ENCODE data around the gene TMEM8B. TPM values are rescaled to one million over a fixed set of nuclear protein-coding genes. Genes with fewer than 3 reads are reported as not detected.

The TMEM8B gene
- polyA plus RNA-seq, 3 donors = 2.6 to 11.6 (median 3.8) TPM

GRCh38 chr9:35914301-35914807 is 85.3 kb downstream of the TMEM8B start:
- Mint-ChIP-seq H3K27ac (no peak overlapping the region), H3K9me3 (no peaks in the 10 kb centered on the region), H3K4me1 (peaks cover 10% of the 10 kb centered on the region), H3K4me3 (no peak overlapping the region), H3K27me3 (ENCODE audit: low read depth in 3 of 3) (peaks cover 0 to 2% (median 0%) of the 10 kb centered on the region in 3 donors), H3K36me3 (no peaks in the 10 kb centered on the region)
- Histone ChIP-seq H3K4me3 (replicated peaks in 1 of 3; ENCODE audit: low read depth in 2 of 3, low read length in 3 of 3) (no peak overlapping the region), H3K36me3 (replicated peaks in 1 of 2; ENCODE audit: control insufficient read depth in 1 of 2, insufficient read depth in 2 of 2, low read length in 2 of 2) (no peaks in the 10 kb centered on the region), H3K79me2 (ENCODE audit: insufficient read depth, low read length) (no peaks in the 10 kb centered on the region), H3K9me3 (replicated peaks in 1 of 2; ENCODE audit: control insufficient read depth in 1 of 2, insufficient read depth in 1 of 2, low read length in 2 of 2) (no peaks in the 10 kb centered on the region), H3K27me3 (ENCODE audit: control insufficient read depth in 2 of 2, insufficient read depth in 2 of 2, low read length in 2 of 2) (no peaks in the 10 kb centered on the region), H3K9ac (ENCODE audit: insufficient read depth, low read length, poor library complexity, severe bottlenecking) (no peak overlapping the region), H3K4me2 (replicated peaks; ENCODE audit: extremely low read depth, low read length, poor library complexity, severe bottlenecking) (no peak overlapping the region), H3K4me1 (ENCODE audit: control insufficient read depth in 1 of 2, insufficient read depth in 2 of 2, low read length in 2 of 2) (peaks cover 8 to 10% of the 10 kb centered on the region in 2 donors), H2AFZ (ENCODE audit: insufficient read depth, low read depth, low read length, poor library complexity, severe bottlenecking) (no peak overlapping the region), H3K27ac (ENCODE audit: low read depth in 1 of 2, low read length in 2 of 2) (no peak overlapping the region), H4K20me1 (ENCODE audit: insufficient read depth, low read length) (no peaks in the 10 kb centered on the region)
- no peak for DNase-seq
- WGBS (ENCODE audit: insufficient coverage) = 47% methylated on average over 5 of the region's 9 CpGs
- intact Hi-C loops (cut with micrococcal nuclease) = loop anchor here in 1 of 2 donors (10.0 kb wide), 1 partner anchor 60 kb away; no protein-coding TSS in a partner anchor
- TF ChIP-seq, protein P1, sequence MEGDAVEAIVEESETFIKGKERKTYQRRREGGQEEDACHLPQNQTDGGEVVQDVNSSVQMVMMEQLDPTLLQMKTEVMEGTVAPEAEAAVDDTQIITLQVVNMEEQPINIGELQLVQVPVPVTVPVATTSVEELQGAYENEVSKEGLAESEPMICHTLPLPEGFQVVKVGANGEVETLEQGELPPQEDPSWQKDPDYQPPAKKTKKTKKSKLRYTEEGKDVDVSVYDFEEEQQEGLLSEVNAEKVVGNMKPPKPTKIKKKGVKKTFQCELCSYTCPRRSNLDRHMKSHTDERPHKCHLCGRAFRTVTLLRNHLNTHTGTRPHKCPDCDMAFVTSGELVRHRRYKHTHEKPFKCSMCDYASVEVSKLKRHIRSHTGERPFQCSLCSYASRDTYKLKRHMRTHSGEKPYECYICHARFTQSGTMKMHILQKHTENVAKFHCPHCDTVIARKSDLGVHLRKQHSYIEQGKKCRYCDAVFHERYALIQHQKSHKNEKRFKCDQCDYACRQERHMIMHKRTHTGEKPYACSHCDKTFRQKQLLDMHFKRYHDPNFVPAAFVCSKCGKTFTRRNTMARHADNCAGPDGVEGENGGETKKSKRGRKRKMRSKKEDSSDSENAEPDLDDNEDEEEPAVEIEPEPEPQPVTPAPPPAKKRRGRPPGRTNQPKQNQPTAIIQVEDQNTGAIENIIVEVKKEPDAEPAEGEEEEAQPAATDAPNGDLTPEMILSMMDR (IDR thresholded peaks at IDR 0.05) = no peak

Small RNA genes lying within 50 kb of the gene (small RNA-seq; reads per million reads assigned to genes)
- gene HINT2 (ENCODE audit: insufficient read length, low read depth) = not detected

Other genes with a start within 250 kb of the TMEM8B start
- gene TESK1, start 224.0 kb upstream of the TMEM8B start, polyA plus RNA-seq = 10 to 100 TPM in 1 of 3 donors, 1 to 10 TPM in 2; 2.9 to 38.3 (median 2.9) TPM
- 1 to 10 TPM; 1.6 to 6.8 (median 1.8) TPM for gene CD72, start 210.8 kb upstream of the TMEM8B start, polyA plus RNA-seq
- gene SIT1, start 178.3 kb upstream of the TMEM8B start, polyA plus RNA-seq = under 1 TPM in 2 of 3 donors, not detected in 1; 0.27 to 0.36 TPM
- gene RMRP, start 171.2 kb upstream of the TMEM8B start, polyA plus RNA-seq = 10 to 100 TPM in 1 of 3 donors, not detected in 2; 13.3 TPM
- 10 to 100 TPM; 17.2 to 32.6 (median 23.2) TPM for gene CCDC107, start 170.9 kb upstream of the TMEM8B start, polyA plus RNA-seq
- gene ARHGEF39, start 164.0 kb upstream of the TMEM8B start, polyA plus RNA-seq = under 1 TPM; 0.13 to 0.53 (median 0.42) TPM
- gene CA9, start 155.3 kb upstream of the TMEM8B start, polyA plus RNA-seq = not detected
- gene TPM2, start 139.3 kb upstream of the TMEM8B start, polyA plus RNA-seq = 1 to 10 TPM in 1 of 3 donors, not detected in 2; 7.7 TPM
- 100 to 1,000 TPM in 1 of 3 donors, 10 to 100 TPM in 2; 46.6 to 251 (median 93.0) TPM for gene TLN1, start 97.0 kb upstream of the TMEM8B start, polyA plus RNA-seq
- gene CREB3, start 96.6 kb upstream of the TMEM8B start, polyA plus RNA-seq = 10 to 100 TPM; 17.4 to 38.7 (median 32.2) TPM
- 100 to 1,000 TPM in 1 of 3 donors, 10 to 100 TPM in 2; 18.1 to 130 (median 26.4) TPM for gene GBA2, start 80.0 kb upstream of the TMEM8B start, polyA plus RNA-seq
- 1 to 10 TPM; 2.3 to 9.0 (median 3.3) TPM for gene RGP1, start 79.9 kb upstream of the TMEM8B start, polyA plus RNA-seq
- gene MSMP, start 75.0 kb upstream of the TMEM8B start, polyA plus RNA-seq = not detected
- under 1 TPM in 1 of 3 donors, not detected in 2; 0.48 TPM for gene NPR2, start 37.6 kb upstream of the TMEM8B start, polyA plus RNA-seq
- gene SPAG8, start 17.0 kb upstream of the TMEM8B start, polyA plus RNA-seq = 1 to 10 TPM in 1 of 3 donors, under 1 TPM in 2; 0.52 to 2.9 (median 0.68) TPM
- 10 to 100 TPM; 19.9 to 64.5 (median 59.1) TPM for gene HINT2, start 14.2 kb upstream of the TMEM8B start, polyA plus RNA-seq
- gene FAM221B, start 496 bp upstream of the TMEM8B start, polyA plus RNA-seq = under 1 TPM in 2 of 3 donors, not detected in 1; 0.05 to 0.63 TPM
- gene OR13J1, start 41.2 kb downstream of the TMEM8B start, polyA plus RNA-seq = not detected
- not detected for gene HRCT1, start 77.0 kb downstream of the TMEM8B start, polyA plus RNA-seq
- gene SPAAR, start 80.3 kb downstream of the TMEM8B start, polyA plus RNA-seq = not detected
- gene OR2S2, start 128.9 kb downstream of the TMEM8B start, polyA plus RNA-seq = not detected
- 1 to 10 TPM; 5.0 to 5.2 (median 5.1) TPM for gene RECK, start 207.7 kb downstream of the TMEM8B start, polyA plus RNA-seq